Stimulated activated CD4-positive, alpha-beta T cell treated with anti-CD3 and anti-CD28 coated beads, Interleukin-4, amount 100 ng/mL, for 48 hours (primary cell): ENCODE measurements around the gene IPMK.

ENCODE experiments used
- DNase-seq, 2 donors: peaks; one replicate each; pipeline ENCODE4 v3.0.0-alpha.2; 2020; ENCODE audit warnings: low read depth in 2 of 2

Gene IPMK

DNA sequence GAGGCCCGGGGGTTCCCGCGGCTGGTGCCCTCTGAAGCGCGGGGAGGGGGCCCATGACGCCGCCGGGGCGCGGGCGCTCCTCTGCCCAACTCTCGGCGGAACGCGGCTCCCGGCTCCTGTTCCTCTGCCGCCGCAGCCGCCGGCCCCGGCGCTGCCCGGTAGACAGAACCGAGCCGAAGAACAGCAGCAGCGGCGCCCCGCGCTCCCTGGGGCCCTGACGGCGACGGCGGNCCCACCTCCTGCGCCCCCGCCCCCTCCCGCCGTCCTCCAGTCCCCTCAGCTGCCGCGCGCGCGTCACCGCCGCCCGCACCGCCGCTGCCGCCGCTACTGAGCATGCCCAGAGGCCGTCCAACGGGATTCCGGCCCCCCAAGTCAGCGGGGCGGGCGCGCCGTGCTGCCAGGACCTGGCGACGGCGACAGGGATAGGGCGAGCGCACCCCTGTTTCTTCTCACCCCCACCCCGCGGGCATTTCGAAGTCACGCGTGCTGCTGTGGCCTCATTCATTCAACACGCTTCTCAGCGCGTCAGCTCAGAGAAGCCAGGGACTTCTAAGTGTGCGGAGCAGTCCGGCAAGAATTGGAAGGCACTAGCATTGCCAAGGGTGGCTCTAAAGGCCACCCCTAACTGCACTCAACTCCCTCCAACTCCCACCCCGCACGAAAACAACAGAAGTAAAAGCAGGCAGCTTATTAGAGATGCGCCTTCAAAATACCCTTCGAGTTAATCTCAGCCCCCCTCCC, at the start of gene IPMK:
TSS of gene IPMK (minus strand) at position 182 of the 741 bp plus-strand sequence. CDS start 283 bp downstream, outside the sequence.
- DNase-seq, result peak; percentile 89 to 93

DNA sequence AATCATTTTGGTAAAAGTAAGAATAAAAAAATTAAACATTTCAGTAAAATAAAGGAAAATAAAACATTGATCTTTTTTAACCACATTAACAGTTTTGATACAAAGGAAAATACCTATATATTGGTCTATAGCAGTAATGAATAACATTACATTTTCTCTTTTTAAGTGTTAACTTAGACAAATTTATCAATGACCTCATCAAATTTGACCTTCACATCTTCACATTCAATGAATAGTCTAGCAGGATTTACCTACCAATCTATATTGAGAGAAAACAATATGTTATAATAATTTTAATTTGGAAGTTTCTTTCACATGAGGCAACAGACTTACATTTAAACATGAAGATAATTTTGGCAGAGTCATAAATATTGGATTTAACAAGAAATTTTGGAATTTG, 49.2 kb upstream of the IPMK start:
- DNase-seq, result no peak

DNA sequence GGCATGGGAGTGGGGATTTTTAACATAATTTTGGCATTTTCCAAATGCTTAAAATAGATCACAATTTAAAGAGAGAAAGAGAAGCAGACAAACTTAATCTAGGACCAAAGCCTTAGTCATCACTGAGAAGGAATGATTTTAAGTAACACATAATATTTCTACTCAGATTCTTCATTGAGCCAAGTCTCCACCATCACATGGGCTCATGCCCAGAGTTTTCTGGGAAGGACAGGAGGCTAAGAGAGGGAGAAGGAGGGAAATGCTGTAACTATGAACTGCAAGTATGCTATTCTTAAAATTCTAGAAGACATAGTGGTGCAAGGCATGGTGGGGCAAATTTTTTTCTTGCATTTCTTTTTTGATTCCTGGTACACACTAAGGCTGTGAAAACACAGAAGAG, 43.3 kb upstream of the IPMK start:
- no peak for DNase-seq

DNA sequence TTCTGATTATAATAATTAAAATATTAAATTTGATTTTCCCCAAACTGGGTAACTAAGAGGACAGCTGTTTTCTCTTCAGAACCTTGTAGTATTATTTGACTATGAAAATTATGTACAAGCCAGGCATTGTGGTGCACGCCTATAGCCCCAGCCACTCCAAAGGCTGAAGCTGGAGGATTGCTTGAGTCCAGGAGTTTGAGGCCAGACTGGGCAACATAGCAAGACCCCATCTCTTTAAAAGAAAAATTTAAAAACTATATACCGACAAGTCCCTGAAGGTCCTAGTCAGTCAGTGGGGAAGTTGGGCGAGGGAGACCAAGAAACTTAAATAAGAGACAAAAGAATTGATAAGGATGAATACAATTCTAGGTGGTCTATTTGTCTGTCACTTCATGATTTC, 40.0 kb upstream of the IPMK start:
- DNase-seq, result no peak

DNA sequence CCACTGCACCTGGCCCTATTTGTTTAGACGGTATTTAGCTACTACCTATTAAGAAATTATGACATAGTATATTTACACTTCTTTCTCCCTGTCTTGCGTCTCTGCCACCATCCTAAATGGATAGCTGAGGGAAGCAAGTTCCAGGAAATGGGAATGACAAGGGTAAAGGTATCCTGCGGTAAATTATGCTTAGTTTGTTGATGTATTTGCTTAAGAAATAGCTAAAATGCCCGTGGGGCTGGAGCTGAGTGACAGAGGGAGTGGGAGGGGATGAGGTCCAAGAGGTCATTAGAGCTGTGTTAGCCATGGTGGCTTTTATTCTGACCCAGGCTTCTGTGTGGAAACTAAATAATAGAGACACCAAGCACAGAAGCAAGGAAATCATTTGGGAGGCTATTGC, 38.1 kb upstream of the IPMK start:
- DNase-seq, result no peak

DNA sequence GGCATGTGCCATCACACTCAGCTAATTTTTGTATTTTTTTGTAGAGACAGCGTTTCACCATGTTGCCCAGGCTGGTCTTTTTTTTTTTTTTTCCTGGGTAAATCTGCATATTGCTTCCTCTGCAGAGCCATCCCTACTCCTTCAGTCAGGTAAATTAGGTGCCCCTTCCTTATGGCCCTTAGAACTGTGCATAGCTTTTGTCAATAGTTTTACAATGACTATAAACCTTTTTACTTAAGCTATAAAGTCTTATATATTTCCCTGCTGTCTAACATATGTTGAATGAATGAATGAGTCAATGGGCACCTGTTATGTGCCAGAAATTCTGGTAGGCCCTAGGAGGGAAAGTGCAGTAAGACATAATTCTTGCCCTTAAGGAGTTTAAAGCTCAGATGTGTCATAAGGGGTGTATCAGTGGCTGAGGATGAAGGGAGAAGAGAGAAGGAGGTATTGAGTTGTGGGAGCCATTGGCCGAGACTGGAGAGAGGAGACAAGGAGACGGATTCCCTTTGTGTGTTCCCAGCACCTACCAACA, 36.5 kb upstream of the IPMK start:
- DNase-seq, result no peak

DNA sequence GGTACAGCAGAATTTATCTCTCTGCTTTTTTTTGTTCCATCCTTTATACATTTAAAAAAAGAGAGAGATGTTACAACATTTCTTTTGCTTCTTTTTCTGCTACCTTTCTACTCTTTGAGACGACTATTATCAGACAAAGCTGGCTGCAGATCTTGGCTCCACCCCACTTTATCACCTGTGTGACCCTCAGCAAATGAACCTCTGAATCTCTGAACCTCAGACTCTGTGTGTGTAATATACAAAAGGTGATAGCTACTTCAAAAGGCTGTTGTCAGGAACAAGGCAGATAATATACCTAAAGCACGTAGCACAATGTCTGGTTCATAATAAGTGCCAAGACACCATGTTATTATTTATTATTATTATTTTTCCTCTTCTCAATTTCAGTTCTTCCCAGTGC, 34.6 kb upstream of the IPMK start:
- no peak for DNase-seq

DNA sequence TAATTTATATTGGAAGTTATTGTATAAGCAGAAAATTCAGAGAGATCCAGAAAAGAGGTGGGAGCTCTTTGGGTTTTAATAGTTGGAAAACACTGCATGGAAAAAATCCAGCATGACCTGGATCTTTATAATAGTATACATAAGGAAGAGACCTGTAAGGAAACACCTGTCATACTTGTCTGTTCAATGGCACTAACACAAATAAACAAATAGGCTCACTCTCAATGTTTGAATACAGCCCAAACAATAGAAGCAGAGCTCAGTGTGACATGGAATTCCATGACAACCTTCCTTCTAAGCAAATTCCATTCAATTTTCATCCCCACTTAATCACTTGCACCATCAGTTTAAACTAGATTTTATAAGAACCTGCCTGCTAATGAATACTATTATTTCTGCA, 33.0 kb upstream of the IPMK start:
- DNase-seq, result no peak

DNA sequence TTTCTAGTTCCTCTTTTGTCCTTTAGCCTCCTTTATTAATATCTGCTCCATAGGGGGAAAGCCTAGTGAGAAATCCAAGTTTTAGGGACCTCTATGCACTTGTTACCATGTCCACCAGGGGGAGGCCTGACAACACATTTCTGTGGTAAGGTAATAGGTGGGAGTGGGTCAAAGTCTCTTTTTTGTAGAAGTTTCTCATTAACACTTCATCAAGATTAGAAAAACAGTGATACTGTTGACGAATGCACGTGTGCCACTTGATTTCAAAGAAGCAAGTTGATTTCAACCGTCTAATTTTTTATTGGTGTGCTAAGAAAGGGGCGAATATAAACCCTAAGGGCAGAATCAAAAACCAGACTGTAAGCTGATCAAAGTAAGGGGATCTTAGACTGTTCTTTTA, 31.9 kb upstream of the IPMK start:
- peak; percentile 27 to 30 for DNase-seq

DNA sequence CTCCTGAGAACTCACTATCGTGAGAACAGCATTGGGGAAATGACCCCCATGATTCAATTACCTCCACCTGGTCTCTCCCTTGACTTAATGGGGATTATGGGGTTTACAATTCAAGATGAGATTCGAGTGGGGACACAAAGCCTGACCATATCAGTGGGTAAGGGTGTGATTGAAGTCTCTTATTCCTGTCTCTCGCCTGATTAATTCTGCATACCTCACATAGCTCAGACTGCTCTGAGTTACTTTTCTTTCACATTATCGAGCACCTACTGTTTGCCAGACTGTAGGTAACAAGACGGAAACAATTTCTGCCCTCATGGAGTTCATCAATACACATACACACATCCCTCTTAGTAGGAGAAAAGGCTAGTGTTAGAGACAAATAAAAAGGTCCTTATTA, 26.3 kb upstream of the IPMK start:
- DNase-seq, result no peak

DNA sequence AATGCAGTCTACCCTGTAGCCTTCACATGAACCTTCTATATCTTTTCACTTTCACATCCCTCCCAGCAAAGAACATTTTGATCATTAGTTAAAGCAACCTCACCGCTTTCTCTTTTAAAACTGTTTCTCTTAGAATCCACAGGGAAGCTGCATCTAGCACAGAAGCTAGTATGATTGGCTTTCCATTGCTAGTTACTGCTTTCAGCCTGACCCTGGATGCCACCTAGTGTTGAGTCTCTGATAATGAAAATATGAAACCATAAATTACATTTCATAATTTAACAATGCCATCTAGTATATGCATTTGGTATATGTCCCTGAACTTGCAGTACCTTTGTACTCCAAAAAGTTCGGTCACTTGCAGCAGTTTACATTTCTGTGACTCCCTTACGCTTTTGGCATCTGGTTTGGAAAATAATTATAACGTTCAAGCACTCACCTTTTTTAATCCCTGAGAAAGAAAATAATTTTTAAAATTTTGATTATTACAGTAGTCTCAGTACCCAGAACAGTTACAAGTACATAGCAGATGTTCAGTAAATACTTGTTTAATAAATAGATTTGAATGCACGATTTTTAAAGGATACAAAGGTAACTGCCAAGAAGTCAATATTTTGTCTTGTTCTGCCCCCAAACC, 24.0 kb upstream of the IPMK start:
- peak in 1 of 2 donors; percentile 6 for DNase-seq

DNA sequence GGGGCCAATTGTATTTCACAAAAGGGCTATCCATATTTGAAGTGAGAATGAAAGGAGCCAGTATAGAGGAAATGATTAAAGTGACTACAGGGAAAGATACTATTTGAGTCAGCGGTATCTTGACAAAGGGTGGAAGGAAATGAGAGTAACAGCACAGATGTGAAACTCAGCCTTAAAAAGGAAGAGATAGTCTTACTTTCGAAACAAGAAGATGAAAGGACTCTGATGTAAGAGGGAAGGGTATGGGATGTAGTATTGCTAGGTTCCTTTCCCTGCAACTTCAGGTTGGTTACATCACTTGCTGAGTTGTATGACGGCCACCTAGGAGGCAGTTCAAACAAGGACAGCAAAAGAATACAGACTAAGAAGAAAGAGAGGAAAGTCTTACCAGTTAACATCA, 14.9 kb upstream of the IPMK start:
- DNase-seq, result no peak

DNA sequence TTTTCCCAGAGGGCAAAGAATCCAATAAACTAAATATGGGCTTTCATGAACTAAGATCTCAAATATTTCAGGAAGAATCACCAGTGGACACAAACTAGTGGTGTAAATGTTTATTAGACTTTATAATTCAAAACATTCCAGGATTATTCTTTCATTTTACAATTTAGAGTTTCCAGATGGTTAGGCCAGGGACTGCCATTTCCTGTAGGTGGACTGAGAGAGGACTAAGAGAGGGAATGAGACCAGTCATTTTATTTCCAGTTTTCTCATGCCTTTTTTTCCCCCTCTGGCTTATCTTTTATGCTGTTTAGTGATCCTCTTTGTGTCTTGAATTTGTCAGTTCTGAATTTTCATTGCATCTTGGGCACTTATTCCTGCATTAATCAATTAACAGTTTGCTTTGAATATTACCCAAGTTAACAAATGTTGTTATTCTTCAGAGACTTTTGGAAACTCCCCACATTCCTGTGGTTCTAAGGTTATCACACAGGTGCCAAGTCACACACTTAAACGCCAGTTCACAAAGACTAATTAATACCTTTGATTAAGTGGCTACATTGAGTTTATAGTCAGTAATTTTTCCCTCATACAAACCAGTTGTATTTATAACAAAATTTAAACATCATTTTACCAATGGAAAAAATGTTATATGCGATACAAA, 13.5 kb upstream of the IPMK start:
- no peak for DNase-seq

DNA sequence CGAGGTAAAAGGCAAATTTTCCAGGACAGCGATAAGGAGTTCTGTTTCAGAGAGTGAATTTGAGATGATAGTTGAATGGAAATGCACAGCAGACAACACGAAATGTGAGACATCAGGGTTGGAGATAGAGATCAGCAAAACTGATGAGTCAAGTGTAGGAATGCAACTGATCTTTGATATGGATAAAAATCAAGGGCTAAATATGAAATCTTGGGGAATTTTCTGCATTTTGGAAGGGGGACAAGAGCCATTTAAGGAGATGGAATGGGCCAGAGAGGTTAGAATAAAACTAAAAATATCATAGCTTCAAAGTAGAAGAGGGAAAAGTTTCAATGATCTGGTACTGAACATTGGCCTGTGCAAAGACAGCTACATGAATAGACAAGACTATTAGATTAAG, 12.8 kb upstream of the IPMK start:
- DNase-seq, result no peak

DNA sequence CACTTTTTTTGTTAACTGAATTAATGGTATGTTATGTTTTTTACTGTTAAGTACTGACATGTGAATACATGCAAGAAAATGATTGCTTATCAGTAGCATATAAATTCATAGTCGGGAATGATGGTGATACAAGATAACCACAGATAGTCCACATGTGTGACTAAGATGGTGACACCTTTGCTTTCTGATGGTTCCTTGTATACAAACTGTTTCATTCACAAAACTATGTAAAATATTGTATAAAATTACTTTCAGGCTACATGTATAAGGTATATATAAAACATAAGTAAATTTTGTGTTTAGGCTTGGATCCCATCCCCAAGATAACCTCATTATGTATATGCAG, 11.2 kb upstream of the IPMK start:
- no peak for DNase-seq

DNA sequence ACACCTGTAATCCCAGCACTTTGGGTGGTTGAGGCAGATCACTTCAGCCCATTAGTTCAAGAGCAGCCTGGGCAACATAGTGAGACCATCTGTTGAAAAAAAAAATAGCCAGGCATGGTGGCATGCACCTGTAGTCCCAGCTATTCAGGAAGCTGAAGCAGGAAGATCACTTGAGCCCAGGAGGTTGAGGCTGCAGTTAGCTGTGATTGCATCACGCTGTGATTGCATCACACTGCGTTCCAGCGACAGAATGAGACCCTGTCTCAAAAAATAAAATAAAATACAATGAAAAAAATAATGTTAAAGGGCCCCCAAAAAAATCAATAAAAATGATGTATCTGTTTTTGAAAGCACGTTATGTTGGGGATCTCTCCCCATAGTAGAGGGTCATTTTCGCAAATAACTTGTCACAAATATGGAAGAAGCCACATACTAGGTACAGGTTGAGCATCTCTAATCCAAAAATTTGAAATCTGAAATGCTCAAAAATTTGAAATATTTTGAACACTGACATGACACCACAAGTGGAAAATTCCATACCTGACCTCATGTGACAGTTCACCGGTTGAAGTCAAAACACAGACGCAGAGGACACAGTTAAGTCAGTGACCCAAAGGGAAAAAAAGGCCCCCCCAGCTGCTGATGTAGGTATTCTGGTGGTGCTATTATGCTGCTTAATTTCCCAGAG, 10.7 kb upstream of the IPMK start:
- no peak for DNase-seq

DNA sequence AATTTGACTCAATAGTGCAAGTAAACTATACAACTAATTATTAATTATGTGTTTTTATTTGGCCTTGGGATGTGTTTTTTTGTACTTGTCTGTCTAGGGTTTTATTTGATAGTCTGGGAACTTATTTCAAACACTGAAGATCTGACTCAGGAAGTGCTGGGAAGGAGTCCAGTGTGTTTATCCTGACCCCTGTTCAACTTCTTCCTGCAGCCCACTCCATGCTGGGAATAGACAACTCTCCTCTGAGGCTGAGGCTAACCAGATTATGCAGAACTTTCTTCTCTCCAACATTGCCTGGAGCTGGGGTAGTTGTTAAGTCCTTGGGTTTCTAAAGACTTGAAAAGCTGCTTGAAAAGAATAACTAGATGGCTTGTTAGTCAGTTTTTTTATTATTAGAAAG, 8.2 kb upstream of the IPMK start:
- no peak for DNase-seq

DNA sequence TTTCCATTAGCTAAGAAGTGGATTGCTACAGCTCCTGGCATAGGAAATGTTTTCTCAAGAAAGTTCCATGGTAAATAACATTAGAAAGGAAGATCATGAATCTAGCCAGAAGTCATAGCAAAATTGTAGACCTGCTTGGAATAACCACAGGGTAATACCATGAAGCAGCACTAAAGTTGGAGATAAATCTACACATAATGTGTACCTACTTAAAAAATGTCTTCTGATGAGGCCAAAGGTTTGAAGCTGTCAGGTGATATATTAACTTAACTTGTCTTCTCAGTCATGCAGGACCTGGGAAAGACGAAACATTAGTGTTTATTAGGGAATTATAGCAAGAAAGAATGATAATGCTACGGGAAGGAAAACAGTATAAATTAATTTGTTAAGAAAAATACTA, 7.6 kb upstream of the IPMK start:
- DNase-seq, result no peak

DNA sequence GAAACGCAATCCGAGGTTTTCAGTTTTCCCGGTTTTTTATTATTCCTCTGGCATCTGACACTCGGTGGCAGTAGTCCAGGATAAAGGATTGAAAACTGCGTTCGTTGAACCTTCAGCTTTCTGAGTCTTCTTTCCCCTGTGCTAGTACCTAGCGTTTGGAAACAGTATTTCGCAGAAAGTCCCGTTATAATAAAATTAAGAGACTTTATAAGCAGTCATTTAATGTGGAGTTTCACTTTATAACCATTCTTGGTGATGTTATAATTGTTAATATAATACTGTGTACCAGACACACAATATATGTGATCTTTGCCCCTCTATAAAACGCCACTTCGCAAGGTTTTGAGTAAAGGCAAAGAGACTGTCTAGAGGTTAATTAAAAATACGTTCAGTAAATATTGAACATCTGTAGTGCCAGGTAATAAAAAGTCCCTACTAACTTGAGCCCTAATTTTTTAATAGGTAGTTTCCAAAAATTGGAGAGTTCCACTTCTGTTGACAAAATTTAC, 2.1 kb upstream of the IPMK start:
- no peak for DNase-seq

DNA sequence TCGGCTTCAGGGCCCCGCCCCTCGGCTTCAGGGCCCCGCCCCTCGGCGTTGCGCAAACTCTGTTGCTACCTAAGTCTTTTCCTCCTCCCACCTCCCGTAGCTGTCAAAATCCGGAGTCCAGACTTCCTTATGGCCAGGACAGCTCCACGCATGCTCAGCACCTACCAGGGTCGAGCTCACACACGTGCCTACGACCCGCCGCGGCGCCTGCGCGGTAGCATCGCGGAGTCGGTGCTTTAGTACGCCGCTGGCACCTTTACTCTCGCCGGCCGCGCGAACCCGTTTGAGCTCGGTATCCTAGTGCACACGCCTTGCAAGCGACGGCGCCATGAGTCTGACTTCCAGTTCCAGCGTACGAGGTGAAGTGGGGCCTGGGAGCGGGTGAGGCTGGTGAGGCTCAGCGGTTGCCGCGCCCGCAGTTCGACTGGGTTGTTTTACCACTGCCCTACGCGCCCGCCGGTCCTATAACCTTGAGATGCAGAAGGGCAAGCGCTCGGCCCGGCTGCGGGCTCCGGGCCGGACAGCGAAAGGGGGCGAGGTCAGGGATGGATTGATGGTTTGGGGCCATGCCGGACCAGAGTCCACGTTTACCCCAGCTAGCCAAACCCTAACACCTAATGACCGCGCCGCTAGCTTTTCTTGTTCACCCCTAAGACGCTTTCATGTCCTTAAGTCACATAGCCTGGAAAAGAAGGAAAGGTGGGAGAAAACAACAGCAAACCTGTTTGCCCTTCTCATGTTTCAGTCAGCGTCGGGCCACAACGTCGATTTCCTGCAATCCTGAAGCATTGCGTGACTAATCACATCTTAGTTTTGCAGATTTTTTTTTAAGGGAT, 1.5 kb upstream of the IPMK start, which contains the start of gene CISD1:
TSS of gene CISD1 (plus strand) at position 217 of the 836 bp plus-strand sequence. CDS start at position 329, 112 bp downstream.
- peak; percentile 85 to 92 for DNase-seq

DNA sequence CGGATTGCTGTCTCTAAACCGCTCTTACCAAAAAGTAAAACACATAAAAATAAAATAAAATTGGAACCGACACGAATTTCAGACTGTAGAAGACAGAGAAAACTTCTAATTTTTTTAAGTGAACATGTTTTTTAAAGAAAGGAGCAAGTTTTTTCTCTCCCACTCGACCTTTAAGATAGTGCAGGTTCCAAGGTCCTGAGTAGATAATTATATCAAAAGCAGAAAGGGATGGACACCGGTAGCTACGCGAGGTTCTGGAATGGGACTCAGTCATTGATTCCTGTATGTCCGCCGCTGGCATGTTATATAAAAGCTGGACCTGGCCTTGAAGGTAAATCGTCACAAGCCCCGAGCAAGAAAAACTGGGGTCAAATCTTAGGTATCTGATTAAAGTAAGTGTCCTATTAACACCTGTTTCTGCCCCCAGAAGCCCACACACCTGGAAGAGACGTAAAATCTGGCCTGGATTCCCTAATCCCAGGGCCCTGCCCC, 806 bp upstream of the IPMK start:
- DNase-seq, result no peak
